Measurements from ENCODE around the gene TBC1D19. TPM values are rescaled to one million over a fixed set of nuclear protein-coding genes. Genes with fewer than 3 reads are reported as not detected.

Gene TBC1D19
- total and polyA plus RNA-seq, 2 donors: 9.7 to 43.3 TPM

DNA sequence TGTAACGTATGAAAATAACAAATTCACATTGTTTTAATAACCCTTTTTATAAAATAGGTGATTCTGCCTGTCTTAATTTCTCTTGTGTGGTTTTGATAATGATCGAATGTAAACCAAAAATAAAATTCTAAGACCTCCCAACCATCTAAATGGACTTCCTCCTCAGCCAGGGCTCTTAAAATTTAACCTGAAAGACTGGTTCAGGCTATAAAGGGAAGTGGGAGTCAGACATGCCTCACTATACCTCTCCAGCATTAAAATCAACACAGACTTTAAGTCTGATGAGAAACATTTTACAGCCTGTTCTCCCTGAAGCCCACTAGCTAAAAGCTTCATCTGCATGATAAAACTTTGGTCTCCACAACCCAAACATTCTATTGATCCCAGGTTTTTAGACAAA lies 179.2 kb downstream of the TBC1D19 start:
- Histone ChIP-seq H3K4me1 (ENCODE audit: control insufficient read depth in 2 of 2, insufficient read depth in 2 of 2, low read length in 2 of 2) (no peaks in the 10 kb centered on the region), H3K9me3 (ENCODE audit: control insufficient read depth in 2 of 2, insufficient read depth in 1 of 2, low read length in 1 of 2) (no peaks in the 10 kb centered on the region), H3K4me3 (ENCODE audit: low read length in 2 of 2) (no peak overlapping the region), H3K27me3 (ENCODE audit: control insufficient read depth in 2 of 2, insufficient read depth in 1 of 2, low read length in 1 of 2) (no peaks in the 10 kb centered on the region), H3K36me3 (ENCODE audit: control insufficient read depth in 2 of 2, insufficient read depth in 2 of 2, low read length in 1 of 2) (peaks cover 6 to 7% of the 10 kb centered on the region in 2 donors), H3K27ac (ENCODE audit: low read depth in 1 of 2, low read length in 1 of 2) (no peak overlapping the region)
- DNase-seq (ENCODE audit: low read depth in 6 of 9, low spot score in 9 of 9): no peak
- 54% methylated on average over 2 of the region's 2 CpGs for WGBS

DNA sequence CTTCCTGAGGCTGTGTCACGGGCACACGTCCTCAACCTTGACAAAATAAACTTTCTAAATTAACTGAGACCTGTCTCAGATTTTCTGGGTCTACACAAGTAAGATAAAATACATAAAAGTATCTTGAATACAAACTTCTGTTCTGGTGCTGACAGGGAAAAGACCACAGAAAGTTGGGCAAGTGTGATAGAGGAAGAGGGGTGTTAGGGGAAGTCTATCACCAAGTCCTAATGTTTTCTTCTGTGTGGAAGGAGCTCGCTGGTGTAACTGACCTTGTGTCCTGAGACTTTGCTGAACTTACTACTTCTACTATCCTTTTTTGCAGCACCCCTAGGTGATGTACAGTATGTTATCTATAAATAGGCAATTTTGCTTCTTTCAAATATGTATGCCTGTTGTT lies 179.8 kb downstream of the TBC1D19 start:
- H3K27ac ChIP-seq (ENCODE audit: low read depth in 1 of 2, low read length in 1 of 2): no peak overlapping the region
- 83% methylated on average over 3 of the region's 3 CpGs for WGBS
- H3K4me3 ChIP-seq (ENCODE audit: low read length in 2 of 2): no peak overlapping the region
- H3K36me3 ChIP-seq (ENCODE audit: control insufficient read depth in 2 of 2, insufficient read depth in 2 of 2, low read length in 1 of 2): peaks cover 3% of the 10 kb centered on the region in 2 donors
- H3K27me3 ChIP-seq (ENCODE audit: control insufficient read depth in 2 of 2, insufficient read depth in 1 of 2, low read length in 1 of 2): no peaks in the 10 kb centered on the region
- no peaks in the 10 kb centered on the region for H3K4me1 ChIP-seq (ENCODE audit: control insufficient read depth in 2 of 2, insufficient read depth in 2 of 2, low read length in 2 of 2)
- no peaks in the 10 kb centered on the region for H3K9me3 ChIP-seq (ENCODE audit: control insufficient read depth in 2 of 2, insufficient read depth in 1 of 2, low read length in 1 of 2)
- DNase-seq (ENCODE audit: low read depth in 6 of 9, low spot score in 9 of 9): no peak

DNA sequence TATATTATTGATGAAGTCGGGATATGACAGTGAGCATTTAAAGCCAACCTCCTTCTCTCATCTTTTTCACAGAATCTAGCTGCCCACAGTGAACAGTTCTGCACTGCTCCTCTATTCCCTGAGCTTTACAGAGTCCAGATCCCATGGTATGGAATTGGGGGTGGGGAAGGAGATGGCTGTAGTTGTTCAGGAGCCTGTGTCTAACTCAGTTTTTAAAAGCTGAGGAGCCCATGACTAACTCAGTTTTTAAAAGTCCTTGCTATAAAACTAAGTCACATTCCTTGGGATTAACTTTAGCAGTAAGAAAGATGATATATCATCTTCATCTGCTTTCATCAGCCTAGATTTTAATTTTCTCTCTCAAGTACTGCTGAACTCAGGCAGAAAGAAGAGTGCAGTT lies 180.3 kb downstream of the TBC1D19 start:
- no peak overlapping the region for H3K4me3 ChIP-seq (ENCODE audit: low read length in 2 of 2)
- WGBS: 98% methylated on average over 1 of the region's 1 CpG
- peaks cover 3% of the 10 kb centered on the region in 2 donors for H3K36me3 ChIP-seq (ENCODE audit: control insufficient read depth in 2 of 2, insufficient read depth in 2 of 2, low read length in 1 of 2)
- no peaks in the 10 kb centered on the region for H3K9me3 ChIP-seq (ENCODE audit: control insufficient read depth in 2 of 2, insufficient read depth in 1 of 2, low read length in 1 of 2)
- no peaks in the 10 kb centered on the region for H3K27me3 ChIP-seq (ENCODE audit: control insufficient read depth in 2 of 2, insufficient read depth in 1 of 2, low read length in 1 of 2)
- H3K27ac ChIP-seq (ENCODE audit: low read depth in 1 of 2, low read length in 1 of 2): no peak overlapping the region
- H3K4me1 ChIP-seq (ENCODE audit: control insufficient read depth in 2 of 2, insufficient read depth in 2 of 2, low read length in 2 of 2): no peaks in the 10 kb centered on the region
- DNase-seq (ENCODE audit: low read depth in 6 of 9, low spot score in 9 of 9): no peak

GRCh38 chr4:26765515-26765914 lies 181.6 kb downstream of the TBC1D19 start:
- no peaks in the 10 kb centered on the region for H3K4me1 ChIP-seq (ENCODE audit: control insufficient read depth in 2 of 2, insufficient read depth in 2 of 2, low read length in 2 of 2)
- no peak overlapping the region for H3K27ac ChIP-seq (ENCODE audit: low read depth in 1 of 2, low read length in 1 of 2)
- H3K27me3 ChIP-seq (ENCODE audit: control insufficient read depth in 2 of 2, insufficient read depth in 1 of 2, low read length in 1 of 2): no peaks in the 10 kb centered on the region
- no peak overlapping the region for H3K4me3 ChIP-seq (ENCODE audit: low read length in 2 of 2)
- 56% methylated on average over 3 of the region's 3 CpGs for WGBS
- no peak for DNase-seq (ENCODE audit: low read depth in 6 of 9, low spot score in 9 of 9)
- no peaks in the 10 kb centered on the region for H3K9me3 ChIP-seq (ENCODE audit: control insufficient read depth in 2 of 2, insufficient read depth in 1 of 2, low read length in 1 of 2)
- H3K36me3 ChIP-seq (ENCODE audit: control insufficient read depth in 2 of 2, insufficient read depth in 2 of 2, low read length in 1 of 2): peaks cover 3% of the 10 kb centered on the region in 2 donors

- H3K9me3 ChIP-seq (ENCODE audit: control insufficient read depth in 2 of 2, insufficient read depth in 1 of 2, low read length in 1 of 2): no peaks in the 10 kb centered on the region
- no peak for DNase-seq (ENCODE audit: low read depth in 6 of 9, low spot score in 9 of 9)
- WGBS: 92% methylated on average over 2 of the region's 2 CpGs
- H3K27me3 ChIP-seq (ENCODE audit: control insufficient read depth in 2 of 2, insufficient read depth in 1 of 2, low read length in 1 of 2): no peaks in the 10 kb centered on the region
- no peak overlapping the region for H3K27ac ChIP-seq (ENCODE audit: low read depth in 1 of 2, low read length in 1 of 2)
- H3K36me3 ChIP-seq (ENCODE audit: control insufficient read depth in 2 of 2, insufficient read depth in 2 of 2, low read length in 1 of 2): peaks cover 3% of the 10 kb centered on the region in 2 donors
- no peaks in the 10 kb centered on the region for H3K4me1 ChIP-seq (ENCODE audit: control insufficient read depth in 2 of 2, insufficient read depth in 2 of 2, low read length in 2 of 2)
- H3K4me3 ChIP-seq (ENCODE audit: low read length in 2 of 2): no peak overlapping the region
Measured at GRCh38 chr4:26766141-26766540, 182.3 kb downstream of the TBC1D19 start.

- Histone ChIP-seq H3K36me3 (ENCODE audit: control insufficient read depth in 2 of 2, insufficient read depth in 2 of 2, low read length in 1 of 2) (peaks cover 9 to 13% of the 10 kb centered on the region in 2 donors), H3K4me3 (ENCODE audit: low read length in 2 of 2) (no peak overlapping the region), H3K27ac (ENCODE audit: low read depth in 1 of 2, low read length in 1 of 2) (no peak overlapping the region), H3K9me3 (ENCODE audit: control insufficient read depth in 2 of 2, insufficient read depth in 1 of 2, low read length in 1 of 2) (no peaks in the 10 kb centered on the region), H3K4me1 (ENCODE audit: control insufficient read depth in 2 of 2, insufficient read depth in 2 of 2, low read length in 2 of 2) (no peaks in the 10 kb centered on the region), H3K27me3 (ENCODE audit: control insufficient read depth in 2 of 2, insufficient read depth in 1 of 2, low read length in 1 of 2) (no peaks in the 10 kb centered on the region)
- 98% methylated on average over 5 of the region's 5 CpGs for whole genome bisulfite sequencing
- DNase-seq (ENCODE audit: low read depth in 6 of 9, low spot score in 9 of 9): no peak
Measured at GRCh38 chr4:26772096-26772873, 188.4 kb downstream of the TBC1D19 start.

DNA sequence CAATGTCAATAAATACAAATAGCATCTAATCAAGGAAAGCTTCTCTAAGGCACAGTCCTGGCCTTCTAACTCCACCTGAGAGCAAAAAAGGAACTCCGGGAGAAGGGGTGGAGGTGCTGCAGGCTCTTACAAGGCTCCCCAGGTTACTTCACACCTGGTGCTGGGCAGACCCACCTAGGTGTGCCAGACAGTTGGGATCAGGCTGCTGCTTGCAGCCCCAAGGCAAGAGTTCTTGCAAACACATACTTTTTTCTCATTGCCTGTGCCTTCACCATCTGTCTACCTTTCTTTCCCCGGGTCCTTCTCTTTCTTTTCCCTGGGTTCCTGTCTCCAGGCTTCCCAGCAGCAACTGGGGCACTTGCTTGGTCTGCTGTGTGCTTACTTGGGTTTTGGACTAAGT lies 195.3 kb downstream of the TBC1D19 start:
- peak overlapping the region in 1 of 2 donors; percentile 46 for H3K27ac ChIP-seq (ENCODE audit: low read depth in 1 of 2, low read length in 1 of 2)
- H3K9me3 ChIP-seq (ENCODE audit: control insufficient read depth in 2 of 2, insufficient read depth in 1 of 2, low read length in 1 of 2): no peaks in the 10 kb centered on the region
- H3K27me3 ChIP-seq (ENCODE audit: control insufficient read depth in 2 of 2, insufficient read depth in 1 of 2, low read length in 1 of 2): no peaks in the 10 kb centered on the region
- peaks cover 7 to 9% of the 10 kb centered on the region in 2 donors for H3K36me3 ChIP-seq (ENCODE audit: control insufficient read depth in 2 of 2, insufficient read depth in 2 of 2, low read length in 1 of 2)
- 94% methylated on average over 2 of the region's 2 CpGs for WGBS
- no peak overlapping the region for H3K4me3 ChIP-seq (ENCODE audit: low read length in 2 of 2)
- DNase-seq (ENCODE audit: low read depth in 6 of 9, low spot score in 9 of 9): no peak
- peaks cover 0 to 4% of the 10 kb centered on the region in 2 donors for H3K4me1 ChIP-seq (ENCODE audit: control insufficient read depth in 2 of 2, insufficient read depth in 2 of 2, low read length in 2 of 2)

DNA sequence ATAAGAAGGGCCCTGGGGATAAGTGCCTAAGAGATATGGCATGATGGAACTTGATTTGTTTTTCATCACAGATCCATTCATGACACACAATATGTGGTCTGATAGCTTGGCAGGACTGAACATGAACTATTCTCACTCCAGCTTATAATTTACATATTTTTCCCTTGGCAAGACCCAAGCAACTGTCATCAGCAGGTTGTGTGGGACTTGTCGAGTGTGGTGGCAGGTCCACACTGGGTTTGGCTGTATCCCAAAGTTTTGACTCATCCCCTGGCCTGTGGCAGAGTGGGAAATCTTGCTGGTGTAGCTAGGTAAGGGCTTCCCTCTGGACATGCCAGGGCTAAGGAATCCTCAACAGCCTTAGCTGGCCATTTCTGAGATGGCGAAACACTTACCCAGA lies 195.8 kb downstream of the TBC1D19 start:
- Histone ChIP-seq H3K27me3 (ENCODE audit: control insufficient read depth in 2 of 2, insufficient read depth in 1 of 2, low read length in 1 of 2) (no peaks in the 10 kb centered on the region), H3K27ac (ENCODE audit: low read depth in 1 of 2, low read length in 1 of 2) (no peak overlapping the region)

GRCh38 chr4:26780539-26780938 lies 196.7 kb downstream of the TBC1D19 start:
- H3K36me3 ChIP-seq (ENCODE audit: control insufficient read depth in 2 of 2, insufficient read depth in 2 of 2, low read length in 1 of 2): peaks cover 6 to 10% of the 10 kb centered on the region in 2 donors
- H3K27me3 ChIP-seq (ENCODE audit: control insufficient read depth in 2 of 2, insufficient read depth in 1 of 2, low read length in 1 of 2): no peaks in the 10 kb centered on the region
- peak overlapping the region in 1 of 2 donors; percentile 31 for H3K27ac ChIP-seq (ENCODE audit: low read depth in 1 of 2, low read length in 1 of 2)
- no peak overlapping the region for H3K4me3 ChIP-seq (ENCODE audit: low read length in 2 of 2)
- 98% methylated on average over 1 of the region's 1 CpG for WGBS
- H3K4me1 ChIP-seq (ENCODE audit: control insufficient read depth in 2 of 2, insufficient read depth in 2 of 2, low read length in 2 of 2): peaks cover 0 to 4% of the 10 kb centered on the region in 2 donors
- no peaks in the 10 kb centered on the region for H3K9me3 ChIP-seq (ENCODE audit: control insufficient read depth in 2 of 2, insufficient read depth in 1 of 2, low read length in 1 of 2)
- DNase-seq (ENCODE audit: low read depth in 6 of 9, low spot score in 9 of 9): no peak

More for the DNA sequence above, 195.8 kb downstream of the TBC1D19 start:
- peaks cover 6 to 10% of the 10 kb centered on the region in 2 donors for H3K36me3 ChIP-seq (ENCODE audit: control insufficient read depth in 2 of 2, insufficient read depth in 2 of 2, low read length in 1 of 2)
- no peak overlapping the region for H3K4me3 ChIP-seq (ENCODE audit: low read length in 2 of 2)
- H3K9me3 ChIP-seq (ENCODE audit: control insufficient read depth in 2 of 2, insufficient read depth in 1 of 2, low read length in 1 of 2): no peaks in the 10 kb centered on the region
- peak in 2 of 9 donors; percentile 14 to 28 for DNase-seq (ENCODE audit: low read depth in 6 of 9, low spot score in 9 of 9)
- H3K4me1 ChIP-seq (ENCODE audit: control insufficient read depth in 2 of 2, insufficient read depth in 2 of 2, low read length in 2 of 2): peaks cover 0 to 4% of the 10 kb centered on the region in 2 donors
- 99% methylated on average over 2 of the region's 2 CpGs for WGBS

All from thymus (tissue), 11 donors.